ENCODE data around the gene SLX4IP.

- no peak for TF ChIP-seq CTCF (IDR thresholded peaks at IDR 0.05)
- TF ChIP-seq POLR2A (IDR thresholded peaks at IDR 0.05), result no peak
These were observed 61.4 kb downstream of the SLX4IP start for GRCh38 chr20:10496465-10496864.

Data from adrenal gland (tissue), 5 donors.